Nephron progenitor cell (in vitro differentiated cells): ENCODE measurements around the gene CNP.
A peak's percentile ranks its signal among the peaks of the same experiment; 100 is the strongest.

Experiments used
- DNase-seq: peaks from one replicate; pipeline ENCODE4 v3.0.0; 2021
- H3K27ac Mint-ChIP-seq: 2 replicates; pipeline ENCODE4 v1.8.0; 2021; ENCODE audit warnings: mild to moderate bottlenecking, moderate library complexity, mixed read lengths
- H3K27me3 Mint-ChIP-seq: 2 replicates; pipeline ENCODE4 v1.8.0; 2021; ENCODE audit warnings: mild to moderate bottlenecking, low read depth, mixed read lengths; ENCODE audit not compliant: poor library complexity
- H3K36me3 Mint-ChIP-seq: 2 replicates; pipeline ENCODE4 v1.8.0; 2021; ENCODE audit warnings: low read depth, mixed read lengths
- H3K4me1 Mint-ChIP-seq: 2 replicates; pipeline ENCODE4 v1.8.0; 2021; ENCODE audit warnings: mixed read lengths
- H3K4me3 Mint-ChIP-seq: 2 replicates; pipeline ENCODE4 v1.8.0; 2021; ENCODE audit warnings: mild to moderate bottlenecking, moderate library complexity, mixed read lengths
- H3K9me3 Mint-ChIP-seq: 2 replicates; pipeline ENCODE4 v1.8.0; 2021; ENCODE audit warnings: mild to moderate bottlenecking, moderate library complexity, mixed read lengths
- TF ChIP-seq, protein P1 (sequence below): fragments of 200-600 bp; sonication (generic); IDR thresholded peaks from 2 replicates; pipeline ENCODE4 v1.5.0; 2021; ENCODE audit warnings: antibody characterized with exemption

The CNP gene

GRCh38 chr17:41982026-41982760, 15.6 kb downstream of the CNP start:
- peak overlapping the region; percentile 97 for H3K27ac Mint-ChIP-seq
- TF ChIP-seq, protein P1, sequence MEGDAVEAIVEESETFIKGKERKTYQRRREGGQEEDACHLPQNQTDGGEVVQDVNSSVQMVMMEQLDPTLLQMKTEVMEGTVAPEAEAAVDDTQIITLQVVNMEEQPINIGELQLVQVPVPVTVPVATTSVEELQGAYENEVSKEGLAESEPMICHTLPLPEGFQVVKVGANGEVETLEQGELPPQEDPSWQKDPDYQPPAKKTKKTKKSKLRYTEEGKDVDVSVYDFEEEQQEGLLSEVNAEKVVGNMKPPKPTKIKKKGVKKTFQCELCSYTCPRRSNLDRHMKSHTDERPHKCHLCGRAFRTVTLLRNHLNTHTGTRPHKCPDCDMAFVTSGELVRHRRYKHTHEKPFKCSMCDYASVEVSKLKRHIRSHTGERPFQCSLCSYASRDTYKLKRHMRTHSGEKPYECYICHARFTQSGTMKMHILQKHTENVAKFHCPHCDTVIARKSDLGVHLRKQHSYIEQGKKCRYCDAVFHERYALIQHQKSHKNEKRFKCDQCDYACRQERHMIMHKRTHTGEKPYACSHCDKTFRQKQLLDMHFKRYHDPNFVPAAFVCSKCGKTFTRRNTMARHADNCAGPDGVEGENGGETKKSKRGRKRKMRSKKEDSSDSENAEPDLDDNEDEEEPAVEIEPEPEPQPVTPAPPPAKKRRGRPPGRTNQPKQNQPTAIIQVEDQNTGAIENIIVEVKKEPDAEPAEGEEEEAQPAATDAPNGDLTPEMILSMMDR, result no peak
- no peaks in the 10 kb centered on the region for H3K9me3 Mint-ChIP-seq
- peaks cover 81% of the 10 kb centered on the region for H3K36me3 Mint-ChIP-seq
- no peak for DNase-seq
- peaks cover 17% of the 10 kb centered on the region for H3K4me1 Mint-ChIP-seq
- no peak overlapping the region for H3K4me3 Mint-ChIP-seq
- no peaks in the 10 kb centered on the region for H3K27me3 Mint-ChIP-seq

DNA sequence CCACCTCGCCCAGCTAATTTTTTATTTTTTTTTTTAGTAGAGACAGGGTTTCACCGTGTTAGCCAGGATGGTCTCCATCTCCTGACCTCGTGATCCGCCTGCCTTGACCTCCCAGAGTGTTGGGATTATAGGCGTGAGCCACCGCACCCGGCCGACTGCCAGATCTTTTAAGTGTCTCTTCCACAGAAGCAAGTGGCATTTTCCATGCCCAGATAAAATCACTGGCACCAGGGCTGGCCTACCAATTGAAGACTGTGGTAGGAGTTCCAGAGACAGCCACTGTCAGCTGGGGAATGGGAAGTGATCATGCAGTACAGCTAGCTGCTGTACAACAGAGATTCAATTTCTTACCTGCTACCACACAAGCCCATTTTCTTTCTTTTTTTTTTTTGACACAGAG, 17.9 kb downstream of the CNP start:
- Mint-ChIP-seq H3K4me3 (no peak overlapping the region), H3K36me3 (peaks cover 83% of the 10 kb centered on the region), H3K9me3 (no peaks in the 10 kb centered on the region), H3K4me1 (peaks cover 17% of the 10 kb centered on the region), H3K27ac (no peak overlapping the region), H3K27me3 (no peaks in the 10 kb centered on the region)
- no peak for DNase-seq
- TF ChIP-seq, protein P1, result no peak

DNA sequence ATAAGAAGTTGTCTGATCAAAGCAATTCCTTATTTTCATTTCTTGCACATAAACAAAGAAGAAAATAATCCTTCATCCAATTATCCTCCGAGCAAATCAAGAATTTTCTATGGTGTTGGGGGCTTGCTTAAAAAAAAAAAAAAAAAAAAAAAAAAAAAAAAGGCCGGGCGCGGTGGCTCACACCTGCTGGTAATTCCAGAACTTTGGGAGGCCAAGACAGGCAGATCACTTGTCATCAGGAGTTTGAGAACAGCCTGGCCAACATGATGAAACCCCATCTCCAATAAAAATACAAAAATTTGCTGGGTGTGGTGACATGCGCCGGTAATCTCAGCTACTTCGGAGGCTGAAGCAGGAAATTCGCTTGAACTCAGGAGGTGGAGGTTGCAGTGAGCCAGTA, 19.3 kb downstream of the CNP start:
- no peak overlapping the region for H3K4me3 Mint-ChIP-seq
- TF ChIP-seq, protein P1, result no peak
- DNase-seq, result no peak
- peaks cover 80% of the 10 kb centered on the region for H3K36me3 Mint-ChIP-seq
- H3K4me1 Mint-ChIP-seq, result peaks cover 17% of the 10 kb centered on the region
- H3K27ac Mint-ChIP-seq, result no peak overlapping the region
- no peaks in the 10 kb centered on the region for H3K9me3 Mint-ChIP-seq
- H3K27me3 Mint-ChIP-seq, result no peaks in the 10 kb centered on the region

- H3K9me3 Mint-ChIP-seq, result no peaks in the 10 kb centered on the region
- no peak overlapping the region for H3K27ac Mint-ChIP-seq
- H3K4me3 Mint-ChIP-seq, result no peak overlapping the region
- H3K36me3 Mint-ChIP-seq, result peaks cover 80% of the 10 kb centered on the region
- no peaks in the 10 kb centered on the region for H3K27me3 Mint-ChIP-seq
- no peak for DNase-seq
- TF ChIP-seq, protein P1, result no peak
- peaks cover 17% of the 10 kb centered on the region for H3K4me1 Mint-ChIP-seq
These were observed 20.0 kb downstream of the CNP start for GRCh38 chr17:41986634-41987033.

- H3K4me1 Mint-ChIP-seq, result peaks cover 10% of the 10 kb centered on the region
- H3K27me3 Mint-ChIP-seq, result no peaks in the 10 kb centered on the region
- no peak for DNase-seq
- TF ChIP-seq, protein P1, result no peak
- H3K9me3 Mint-ChIP-seq, result no peaks in the 10 kb centered on the region
- H3K36me3 Mint-ChIP-seq, result peaks cover 76% of the 10 kb centered on the region
- no peak overlapping the region for H3K4me3 Mint-ChIP-seq
- H3K27ac Mint-ChIP-seq, result peak overlapping the region; percentile 18
These were observed 21.0 kb downstream of the CNP start for GRCh38 chr17:41987642-41988041.

GRCh38 chr17:41988418-41988817, 21.8 kb downstream of the CNP start:
- TF ChIP-seq, protein P1, result no peak
- Mint-ChIP-seq H3K4me1 (peaks cover 8% of the 10 kb centered on the region), H3K36me3 (peaks cover 81% of the 10 kb centered on the region), H3K27me3 (no peaks in the 10 kb centered on the region), H3K27ac (peak overlapping the region; percentile 40), H3K9me3 (no peaks in the 10 kb centered on the region), H3K4me3 (no peak overlapping the region)
- DNase-seq, result no peak
